GM19043 (cell line): ENCODE results near the gene RNASE3.
"Not testable (repeated sequence)": the region's sequence is repeated elsewhere in the genome, so short reads cannot be mapped to it uniquely, and the experiment has no call there.

Experiments
- ATAC-seq: cut with Tn5 transposase; IDR thresholded peaks from one replicate; pipeline ENCODE4 v1.9.1; 2021; ENCODE audit warnings: low read depth; ENCODE audit not compliant: unreplicated experiment

RNASE3 gene

GRCh38 chr14:20891126-20891825, at the start of gene RNASE3:
RNASE3 (plus strand) TSS chr14:20891385; CDS start chr14:20891687, 302 bp downstream.
- not testable (repeated sequence) for ATAC-seq

- no peak for ATAC-seq
These were observed 44.6 kb upstream of the RNASE3 start for GRCh38 chr14:20846560-20846959.

- no peak for ATAC-seq
These were observed 42.8 kb upstream of the RNASE3 start for GRCh38 chr14:20848316-20848954.

GRCh38 chr14:20848955-20849570, 42.1 kb upstream of the RNASE3 start:
- ATAC-seq: no peak

- no peak for ATAC-seq
These were observed 38.1 kb upstream of the RNASE3 start for GRCh38 chr14:20853042-20853441.

- ATAC-seq: no peak
These were observed 35.4 kb upstream of the RNASE3 start for GRCh38 chr14:20855652-20856291.

GRCh38 chr14:20857207-20857606, 34.0 kb upstream of the RNASE3 start:
- no peak for ATAC-seq

- no peak for ATAC-seq
These were observed 33.4 kb upstream of the RNASE3 start for GRCh38 chr14:20857630-20858261.

GRCh38 chr14:20866194-20866593, 25.0 kb upstream of the RNASE3 start:
- no peak for ATAC-seq

- no peak for ATAC-seq
These were observed 24.2 kb upstream of the RNASE3 start for GRCh38 chr14:20866963-20867362.

- ATAC-seq: no peak
These were observed 17.6 kb upstream of the RNASE3 start for GRCh38 chr14:20873370-20874177.

GRCh38 chr14:20877016-20877415, 14.2 kb upstream of the RNASE3 start:
- ATAC-seq: no peak

- ATAC-seq: no peak
These were observed 12.5 kb upstream of the RNASE3 start for GRCh38 chr14:20878695-20879094.

- ATAC-seq: not testable (repeated sequence)
These were observed 10.0 kb upstream of the RNASE3 start for GRCh38 chr14:20881229-20881628.

GRCh38 chr14:20882787-20883186, 8.4 kb upstream of the RNASE3 start:
- not testable (repeated sequence) for ATAC-seq

- ATAC-seq: not testable (repeated sequence)
These were observed 2.8 kb upstream of the RNASE3 start for GRCh38 chr14:20888411-20888810.

- not testable (repeated sequence) for ATAC-seq
These were observed 4.1 kb downstream of the RNASE3 start for GRCh38 chr14:20895322-20895721.

GRCh38 chr14:20904393-20905029, 13.3 kb downstream of the RNASE3 start:
- ATAC-seq: no peak

- no peak for ATAC-seq
These were observed 14.5 kb downstream of the RNASE3 start for GRCh38 chr14:20905676-20906075.
